PC-3 (cell line): ENCODE results near the gene EXOC2.

Experiments used
- EZH2phosphoT487 ChIP-seq: fragments of 300-600 bp; sonication (generic); IDR thresholded peaks from 2 replicates; pipeline ENCODE4 v1.6.1; 2018; ENCODE audit warnings: mild to moderate bottlenecking, antibody characterized with exemption, low read length, borderline replicate concordance
- TF ChIP-seq, protein P1 (sequence below): fragments of 300-600 bp; sonication (generic); conservative IDR thresholded peaks from 2 replicates; pipeline ENCODE4 v1.5.1; 2017; ENCODE audit warnings: antibody characterized with exemption, low read depth, mild to moderate bottlenecking, low read length

DNA sequence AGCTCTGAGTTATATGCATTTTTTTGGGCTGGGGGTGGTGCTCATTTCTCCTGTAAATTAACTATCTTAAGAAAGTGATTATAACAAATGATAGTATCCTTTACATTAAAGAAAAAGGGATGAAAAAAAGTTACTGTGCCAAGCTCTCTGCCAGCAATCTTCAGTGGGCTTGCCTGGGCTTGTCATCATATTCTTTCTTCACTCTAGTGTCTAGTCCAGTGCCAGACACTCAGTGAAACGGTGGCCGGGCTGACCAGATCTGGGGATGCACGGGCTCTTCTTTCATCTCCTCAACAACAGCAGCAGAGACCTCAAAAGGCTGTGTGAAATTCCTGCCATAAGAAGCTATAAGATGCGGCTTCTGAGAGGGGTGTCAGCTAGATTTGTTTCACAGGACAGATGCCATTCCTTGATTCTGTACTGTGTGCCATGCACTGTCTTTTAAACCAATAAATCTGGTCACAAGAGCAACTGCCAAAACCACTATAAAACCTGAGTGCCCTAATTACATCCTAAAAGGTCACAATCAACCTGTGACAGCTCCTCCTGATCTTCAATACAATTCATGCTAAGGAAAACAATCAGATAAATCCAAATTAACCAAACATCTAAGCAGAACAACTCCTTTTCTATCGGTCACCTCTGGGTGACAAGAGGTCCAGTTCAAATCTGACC lies 12.1 kb downstream of the EXOC2 start:
- TF ChIP-seq, protein P1, sequence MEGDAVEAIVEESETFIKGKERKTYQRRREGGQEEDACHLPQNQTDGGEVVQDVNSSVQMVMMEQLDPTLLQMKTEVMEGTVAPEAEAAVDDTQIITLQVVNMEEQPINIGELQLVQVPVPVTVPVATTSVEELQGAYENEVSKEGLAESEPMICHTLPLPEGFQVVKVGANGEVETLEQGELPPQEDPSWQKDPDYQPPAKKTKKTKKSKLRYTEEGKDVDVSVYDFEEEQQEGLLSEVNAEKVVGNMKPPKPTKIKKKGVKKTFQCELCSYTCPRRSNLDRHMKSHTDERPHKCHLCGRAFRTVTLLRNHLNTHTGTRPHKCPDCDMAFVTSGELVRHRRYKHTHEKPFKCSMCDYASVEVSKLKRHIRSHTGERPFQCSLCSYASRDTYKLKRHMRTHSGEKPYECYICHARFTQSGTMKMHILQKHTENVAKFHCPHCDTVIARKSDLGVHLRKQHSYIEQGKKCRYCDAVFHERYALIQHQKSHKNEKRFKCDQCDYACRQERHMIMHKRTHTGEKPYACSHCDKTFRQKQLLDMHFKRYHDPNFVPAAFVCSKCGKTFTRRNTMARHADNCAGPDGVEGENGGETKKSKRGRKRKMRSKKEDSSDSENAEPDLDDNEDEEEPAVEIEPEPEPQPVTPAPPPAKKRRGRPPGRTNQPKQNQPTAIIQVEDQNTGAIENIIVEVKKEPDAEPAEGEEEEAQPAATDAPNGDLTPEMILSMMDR = no peak
- no peak for TF ChIP-seq EZH2phosphoT487
